SU-DHL-6 (cell line): ENCODE data around the gene STK32C.

Experiments
- H2AFZ ChIP-seq: fragments of 200-600 bp; sonication (generic); 2 replicates; pipeline ENCODE4 v1.6.1; 2014; ENCODE audit warnings: low read depth, mild to moderate bottlenecking, moderate library complexity, mixed read lengths, antibody characterized with exemption, low read length; ENCODE audit not compliant: severe bottlenecking
- H3F3A ChIP-seq: fragments of 200-600 bp; shearing (Covaris generic); 2 replicates; pipeline ENCODE4 v1.6.0; 2016; ENCODE audit warnings: antibody characterized with exemption, mild to moderate bottlenecking; ENCODE audit not compliant: insufficient read depth
- H3K27ac ChIP-seq: fragments of 200-600 bp; sonication (generic); 2 replicates; pipeline ENCODE4 v1.5.1; 2016; ENCODE audit warnings: low read depth, mild to moderate bottlenecking, low read length, moderate library complexity, mixed read lengths
- H3K27me3 ChIP-seq: fragments of 200-600 bp; sonication (generic), shearing (Covaris generic); 2 replicates; pipeline ENCODE4 v1.6.0; 2014; ENCODE audit warnings: mild to moderate bottlenecking, low read length
- H3K36me3 ChIP-seq: fragments of 200-600 bp; sonication (generic); 2 replicates; pipeline ENCODE4 v1.6.1; 2014; ENCODE audit warnings: mild to moderate bottlenecking, low read length, mixed read lengths
- H3K4me2 ChIP-seq: fragments of 300-600, 200-600 bp; shearing (Covaris generic), sonication (generic); 2 replicates; pipeline ENCODE4 v1.6.0; 2014; ENCODE audit warnings: low read length, low read depth, mild to moderate bottlenecking; ENCODE audit not compliant: poor library complexity, severe bottlenecking
- H3K4me3 ChIP-seq: fragments of 200-600 bp; sonication (generic); 2 replicates; pipeline ENCODE4 v1.5.1; 2014; ENCODE audit warnings: antibody characterized with exemption, low read length, mild to moderate bottlenecking, mixed read lengths; ENCODE audit not compliant: insufficient read depth, poor library complexity, severe bottlenecking
- H3K79me2 ChIP-seq: fragments of 200-600 bp; sonication (generic); 2 replicates; pipeline ENCODE4 v1.6.1; 2014; ENCODE audit warnings: mild to moderate bottlenecking, low read length, moderate library complexity; ENCODE audit not compliant: insufficient read depth
- H3K9ac ChIP-seq: fragments of 200-600 bp; sonication (generic); 2 replicates; pipeline ENCODE4 v1.7.0; 2014; ENCODE audit warnings: mild to moderate bottlenecking, low read length
- H3K9me2 ChIP-seq: fragments of 200-600 bp; sonication (generic); replicated peaks from 2 replicates; pipeline ENCODE4 v1.6.1; 2014; ENCODE audit warnings: low read length; ENCODE audit not compliant: insufficient read depth
- H3K9me3 ChIP-seq: fragments of 200-600 bp; sonication (generic); 2 replicates; pipeline ENCODE4 v1.6.1; 2014; ENCODE audit warnings: low read length, mixed read lengths; ENCODE audit not compliant: insufficient read depth
- H4K20me1 ChIP-seq: fragments of 200-600 bp; sonication (generic); 2 replicates; pipeline ENCODE4 v1.6.1; 2014; ENCODE audit warnings: low read depth, mild to moderate bottlenecking, antibody characterized with exemption, low read length, moderate library complexity, mixed read lengths
- CTCF ChIP-seq: fragments of 200-600 bp; sonication (generic); IDR thresholded peaks from one replicate; pipeline ENCODE4 v1.5.1; 2017; ENCODE audit warnings: antibody characterized with exemption, mild to moderate bottlenecking, low read length, moderate library complexity; ENCODE audit not compliant: insufficient read depth, poor library complexity, severe bottlenecking
- EZH2phosphoT487 ChIP-seq: fragments of 200-600 bp; sonication (generic), shearing (Covaris generic); conservative IDR thresholded peaks from 2 replicates; pipeline ENCODE4 v1.6.1; 2018; ENCODE audit warnings: mild to moderate bottlenecking, antibody characterized with exemption, low read length, moderate library complexity, mixed read lengths

STK32C gene

GRCh38 chr10:132291826-132292225 is 15.9 kb downstream of the STK32C start:
- no peaks in the 10 kb centered on the region for H3K9me3 ChIP-seq
- no peaks in the 10 kb centered on the region for H3K79me2 ChIP-seq
- H4K20me1 ChIP-seq = no peaks in the 10 kb centered on the region
- H3K36me3 ChIP-seq = no peaks in the 10 kb centered on the region
- H3K27ac ChIP-seq = no peak overlapping the region
- H3K4me2 ChIP-seq = no peak overlapping the region
- H3F3A ChIP-seq = no peaks in the 10 kb centered on the region
- H3K9me2 ChIP-seq = no peaks in the 10 kb centered on the region
- H3K9ac ChIP-seq = no peak overlapping the region
- H2AFZ ChIP-seq = no peak overlapping the region
- H3K4me3 ChIP-seq = no peak overlapping the region
- H3K27me3 ChIP-seq = no peaks in the 10 kb centered on the region
- no peak for TF ChIP-seq CTCF
- TF ChIP-seq EZH2phosphoT487 = no peak

GRCh38 chr10:132290631-132291030 is 17.1 kb downstream of the STK32C start:
- Histone ChIP-seq H3K4me3 (no peak overlapping the region), H3K36me3 (no peaks in the 10 kb centered on the region), H4K20me1 (no peaks in the 10 kb centered on the region), H3K9me2 (no peaks in the 10 kb centered on the region), H3K79me2 (no peaks in the 10 kb centered on the region), H3K9me3 (no peaks in the 10 kb centered on the region), H3F3A (no peaks in the 10 kb centered on the region), H3K4me2 (no peak overlapping the region), H2AFZ (no peak overlapping the region), H3K9ac (no peak overlapping the region), H3K27me3 (no peaks in the 10 kb centered on the region), H3K27ac (no peak overlapping the region)
- TF ChIP-seq EZH2phosphoT487 (no peak), CTCF (no peak)

GRCh38 chr10:132289439-132289838 is 18.3 kb downstream of the STK32C start:
- TF ChIP-seq CTCF (no peak), EZH2phosphoT487 (no peak)
- Histone ChIP-seq H3K9me2 (no peaks in the 10 kb centered on the region), H3K27ac (no peak overlapping the region), H2AFZ (no peak overlapping the region), H3K4me3 (no peak overlapping the region), H3K9me3 (no peaks in the 10 kb centered on the region), H3K4me2 (no peak overlapping the region), H3K27me3 (no peaks in the 10 kb centered on the region), H4K20me1 (no peaks in the 10 kb centered on the region), H3K36me3 (no peaks in the 10 kb centered on the region), H3K79me2 (no peaks in the 10 kb centered on the region), H3K9ac (no peak overlapping the region), H3F3A (no peaks in the 10 kb centered on the region)
